Colonic mucosa (tissue), 4 donors: ENCODE measurements around the gene KMT2C. TPM values are rescaled to one million over a fixed set of nuclear protein-coding genes. Genes with fewer than 3 reads are reported as not detected.

Experiments
- DNase-seq: peaks from one replicate; pipeline ENCODE4 v3.0.0-alpha.2; 2020
- H3K27ac ChIP-seq: fragments of 200-600 bp; one replicate; pipeline ENCODE4 v1.8.0; 2021
- H3K27me3 ChIP-seq: fragments of 200-600 bp; one replicate; pipeline ENCODE4 v1.8.0; 2021
- H3K36me3 ChIP-seq: fragments of 200-600 bp; one replicate; pipeline ENCODE4 v1.8.0; 2021
- H3K4me1 ChIP-seq: fragments of 200-600 bp; one replicate; pipeline ENCODE4 v1.8.0; 2021; ENCODE audit warnings: mild to moderate bottlenecking
- H3K4me3 ChIP-seq: fragments of 200-600 bp; one replicate; pipeline ENCODE4 v1.8.0; 2021
- H3K9ac ChIP-seq, 2 donors: one replicate each; pipeline ENCODE4 v1.7.0; 2013; ENCODE audit warnings: control low read depth in 2 of 2, low read depth in 2 of 2, low read length in 2 of 2
- H3K9me3 ChIP-seq: fragments of 200-600 bp; one replicate; pipeline ENCODE4 v1.8.0; 2021
- intact Hi-C: fragments of 100-400 bp; cut with DNase I; formaldehyde crosslinking; loops from one replicate; pipeline ENCODE4 v1.14.1; 2022
- total RNA-seq, 2 donors: library from RNA; stranded (reverse); fragmentation: NEBNext Ultra II Directional in 1 of 2; extraction: Animal tissue kit (Norgen Biotek cat#: 25700) in 1 of 2; gene quantifications; one replicate each; pipeline ENCODE4 v1.2.1, GENCODE V29; 2021
- TF ChIP-seq, protein P1 (sequence below): fragments of 200-600 bp; IDR thresholded peaks from one replicate; pipeline ENCODE4 v1.8.0; 2022; ENCODE audit warnings: antibody characterized with exemption, mild to moderate bottlenecking
- donor health status: healthy.
- donor health status: DM: no; HTN: no; CAD: no.
- donor health status: DM: no; HTN: no; CAD: no.

The KMT2C gene
- total RNA-seq, 2 donors from 2014 or later, result 70.9 to 73.3 TPM

DNA sequence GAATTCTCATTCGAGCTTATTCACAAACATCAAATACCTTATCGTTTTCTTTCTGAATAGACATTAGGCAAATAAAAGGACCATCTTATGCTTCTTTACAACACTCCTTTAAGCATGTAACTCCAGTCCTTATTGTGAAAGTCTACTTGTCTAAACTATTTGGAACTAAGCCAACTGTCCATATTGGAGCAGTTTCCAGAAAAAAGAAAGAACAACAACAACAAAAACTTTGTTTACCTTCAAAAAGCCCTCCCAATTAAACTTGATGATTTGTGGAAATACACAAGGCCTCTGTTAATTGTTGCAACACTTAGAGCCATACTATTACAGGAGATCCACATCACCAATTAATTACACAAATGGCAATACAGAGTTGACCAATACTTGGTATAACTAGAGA, 246.7 kb downstream of the KMT2C start:
- intact Hi-C loops, result no loop called here

DNA sequence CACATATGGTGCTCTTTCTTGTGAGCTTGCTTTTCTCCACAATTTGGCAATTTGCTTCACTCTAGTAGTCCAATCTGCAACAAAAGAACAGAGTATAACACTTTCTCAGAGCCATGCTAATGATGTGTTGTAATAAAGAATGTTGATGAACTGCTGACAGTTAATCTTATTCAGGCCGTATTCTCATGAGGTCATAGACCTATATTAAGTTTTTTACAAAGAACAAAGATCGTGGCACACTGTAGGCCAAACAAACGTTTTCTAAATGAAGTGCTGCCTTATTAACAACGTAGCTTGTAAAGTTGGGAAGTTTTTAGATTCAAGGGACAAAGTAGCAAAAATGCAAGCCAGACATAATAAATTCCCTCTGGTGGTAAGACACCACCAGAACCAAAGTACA, 250.2 kb downstream of the KMT2C start:
- no peaks in the 10 kb centered on the region for H3K27me3 ChIP-seq
- DNase-seq, result no peak
- no peaks in the 10 kb centered on the region for H3K9me3 ChIP-seq
- H3K4me1 ChIP-seq, result no peaks in the 10 kb centered on the region
- intact Hi-C loops, result no loop called here
- no peak overlapping the region for H3K27ac ChIP-seq
- no peak overlapping the region for H3K4me3 ChIP-seq
- TF ChIP-seq, protein P1, sequence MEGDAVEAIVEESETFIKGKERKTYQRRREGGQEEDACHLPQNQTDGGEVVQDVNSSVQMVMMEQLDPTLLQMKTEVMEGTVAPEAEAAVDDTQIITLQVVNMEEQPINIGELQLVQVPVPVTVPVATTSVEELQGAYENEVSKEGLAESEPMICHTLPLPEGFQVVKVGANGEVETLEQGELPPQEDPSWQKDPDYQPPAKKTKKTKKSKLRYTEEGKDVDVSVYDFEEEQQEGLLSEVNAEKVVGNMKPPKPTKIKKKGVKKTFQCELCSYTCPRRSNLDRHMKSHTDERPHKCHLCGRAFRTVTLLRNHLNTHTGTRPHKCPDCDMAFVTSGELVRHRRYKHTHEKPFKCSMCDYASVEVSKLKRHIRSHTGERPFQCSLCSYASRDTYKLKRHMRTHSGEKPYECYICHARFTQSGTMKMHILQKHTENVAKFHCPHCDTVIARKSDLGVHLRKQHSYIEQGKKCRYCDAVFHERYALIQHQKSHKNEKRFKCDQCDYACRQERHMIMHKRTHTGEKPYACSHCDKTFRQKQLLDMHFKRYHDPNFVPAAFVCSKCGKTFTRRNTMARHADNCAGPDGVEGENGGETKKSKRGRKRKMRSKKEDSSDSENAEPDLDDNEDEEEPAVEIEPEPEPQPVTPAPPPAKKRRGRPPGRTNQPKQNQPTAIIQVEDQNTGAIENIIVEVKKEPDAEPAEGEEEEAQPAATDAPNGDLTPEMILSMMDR, result no peak
- no peak overlapping the region for H3K9ac ChIP-seq
- peaks cover 11% of the 10 kb centered on the region for H3K36me3 ChIP-seq

More for the DNA sequence above, 246.7 kb downstream of the KMT2C start:
- H3K4me3 ChIP-seq, result no peak overlapping the region
- no peaks in the 10 kb centered on the region for H3K9me3 ChIP-seq
- H3K36me3 ChIP-seq, result peaks cover 6% of the 10 kb centered on the region
- no peak overlapping the region for H3K27ac ChIP-seq
- no peaks in the 10 kb centered on the region for H3K4me1 ChIP-seq
- no peak for DNase-seq
- TF ChIP-seq, protein P1, result no peak
- no peak overlapping the region for H3K9ac ChIP-seq
- no peaks in the 10 kb centered on the region for H3K27me3 ChIP-seq

- no peak for DNase-seq
- TF ChIP-seq, protein P1, result no peak
- intact Hi-C loops, result no loop called here
- Histone ChIP-seq H3K27me3 (no peaks in the 10 kb centered on the region), H3K36me3 (peaks cover 11% of the 10 kb centered on the region), H3K27ac (no peak overlapping the region), H3K4me3 (no peak overlapping the region), H3K4me1 (no peaks in the 10 kb centered on the region), H3K9ac (no peak overlapping the region), H3K9me3 (no peaks in the 10 kb centered on the region)
Observed at GRCh38 chr7:152180587-152180986, 255.2 kb downstream of the KMT2C start.

DNA sequence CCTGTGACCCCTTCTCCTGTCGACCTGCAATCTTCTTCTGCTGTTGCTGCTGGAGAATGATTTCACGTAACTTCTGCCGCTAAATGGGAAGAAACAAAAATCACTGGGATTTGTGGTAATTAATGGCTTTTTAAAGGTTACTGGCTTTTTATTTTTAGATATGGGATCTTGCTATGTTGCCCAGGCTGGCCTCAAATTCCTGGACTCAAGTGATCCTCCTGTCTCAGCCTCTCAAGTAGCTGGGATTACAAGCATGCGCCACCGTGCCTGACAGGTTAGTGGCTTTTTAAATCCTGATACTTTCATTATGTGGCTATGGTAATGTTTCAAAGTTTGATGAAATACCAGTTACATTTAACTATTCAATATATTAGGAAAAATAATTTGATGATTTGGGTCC, 255.8 kb downstream of the KMT2C start:
- Histone ChIP-seq H3K27me3 (no peaks in the 10 kb centered on the region), H3K4me3 (no peak overlapping the region), H3K36me3 (peaks cover 11% of the 10 kb centered on the region), H3K9ac (no peak overlapping the region), H3K27ac (no peak overlapping the region), H3K9me3 (no peaks in the 10 kb centered on the region), H3K4me1 (no peaks in the 10 kb centered on the region)
- TF ChIP-seq, protein P1, result no peak
- DNase-seq, result no peak
- intact Hi-C loops, result no loop called here

DNA sequence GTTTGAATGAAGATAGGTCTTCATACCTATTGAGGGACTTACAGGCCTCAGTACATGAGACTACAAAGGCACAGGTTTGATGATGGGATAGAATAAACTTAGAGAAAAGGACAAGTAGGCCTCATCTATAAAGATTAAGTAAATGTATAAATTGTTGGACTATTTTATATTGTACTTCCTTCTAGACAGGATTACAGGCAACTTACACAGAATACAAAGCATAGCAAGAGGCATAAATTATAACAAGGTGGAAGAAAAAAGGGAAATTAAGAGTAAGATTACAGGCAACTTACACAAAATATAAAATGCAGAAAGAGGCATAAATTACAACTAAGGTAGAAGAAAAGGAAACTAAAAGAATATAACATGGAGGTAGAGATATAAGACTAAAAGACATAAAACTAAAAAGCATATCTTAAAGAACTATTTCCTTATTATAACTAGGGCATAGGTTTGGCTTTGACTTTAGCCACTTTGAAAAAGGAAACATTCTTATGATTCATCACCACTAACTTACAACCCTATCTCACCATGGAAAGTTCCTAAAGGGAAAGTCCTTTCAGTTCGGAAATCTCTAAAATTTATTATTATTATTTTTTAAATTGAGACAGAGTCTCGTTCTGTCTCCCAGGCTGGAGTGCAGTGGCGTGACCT, 257.3 kb downstream of the KMT2C start:
- intact Hi-C loops, result no loop called here
- TF ChIP-seq, protein P1, result no peak
- H3K4me3 ChIP-seq, result no peak overlapping the region
- peak overlapping the region; percentile 53 for H3K27ac ChIP-seq
- H3K9me3 ChIP-seq, result no peaks in the 10 kb centered on the region
- no peaks in the 10 kb centered on the region for H3K4me1 ChIP-seq
- DNase-seq, result no peak
- no peak overlapping the region for H3K9ac ChIP-seq
- H3K36me3 ChIP-seq, result peaks cover 11% of the 10 kb centered on the region
- H3K27me3 ChIP-seq, result no peaks in the 10 kb centered on the region
